Activated naive CD8-positive, alpha-beta T cell treated with anti-CD3 and anti-CD28 coated beads for 36 hours (primary cell): ENCODE results near the gene TRPC4AP. TPM values are rescaled to one million over a fixed set of nuclear protein-coding genes. Genes with fewer than 3 reads are reported as not detected.

Experiments
- DNase-seq: peaks from one replicate; pipeline ENCODE4 v3.0.0; 2021
- H3K27ac Mint-ChIP-seq: one replicate; pipeline ENCODE4 v1.8.0; 2022; ENCODE audit warnings: mild to moderate bottlenecking, moderate library complexity, mixed read lengths
- H3K27me3 Mint-ChIP-seq: one replicate; pipeline ENCODE4 v1.8.0; 2022; ENCODE audit warnings: mild to moderate bottlenecking, mixed read lengths
- H3K36me3 Mint-ChIP-seq: one replicate; pipeline ENCODE4 v1.8.0; 2021; ENCODE audit warnings: mild to moderate bottlenecking, mixed read lengths
- H3K4me1 Mint-ChIP-seq: one replicate; pipeline ENCODE4 v1.8.0; 2021; ENCODE audit warnings: mixed read lengths
- H3K4me3 Mint-ChIP-seq: one replicate; pipeline ENCODE4 v1.8.0; 2022; ENCODE audit warnings: mild to moderate bottlenecking, moderate library complexity, mixed read lengths
- H3K9me3 Mint-ChIP-seq: one replicate; pipeline ENCODE4 v1.8.0; 2022; ENCODE audit warnings: mixed read lengths
- total RNA-seq, 2 experiments: library from RNA; stranded (reverse); gene quantifications; one replicate each; pipeline ENCODE4 v1.2.3, GENCODE V29; 2021

Gene TRPC4AP
- total RNA-seq, 2 experiments from 2014 or later, result 39.6 to 43.1 TPM

- no peak for DNase-seq
- Mint-ChIP-seq H3K9me3 (no peaks in the 10 kb centered on the region), H3K27me3 (no peaks in the 10 kb centered on the region), H3K4me3 (no peak overlapping the region), H3K27ac (no peak overlapping the region), H3K4me1 (no peaks in the 10 kb centered on the region), H3K36me3 (no peaks in the 10 kb centered on the region)
These were observed 102.9 kb downstream of the TRPC4AP start for GRCh38 chr20:34989670-34990069.

GRCh38 chr20:34989118-34989517, 103.5 kb downstream of the TRPC4AP start:
- H3K9me3 Mint-ChIP-seq, result no peaks in the 10 kb centered on the region
- H3K27me3 Mint-ChIP-seq, result no peaks in the 10 kb centered on the region
- H3K27ac Mint-ChIP-seq, result no peak overlapping the region
- H3K36me3 Mint-ChIP-seq, result no peaks in the 10 kb centered on the region
- no peaks in the 10 kb centered on the region for H3K4me1 Mint-ChIP-seq
- no peak overlapping the region for H3K4me3 Mint-ChIP-seq
- DNase-seq, result no peak

GRCh38 chr20:34988191-34988540, 104.4 kb downstream of the TRPC4AP start:
- no peak overlapping the region for H3K27ac Mint-ChIP-seq
- no peak for DNase-seq
- H3K27me3 Mint-ChIP-seq, result peaks cover 2% of the 10 kb centered on the region
- no peak overlapping the region for H3K4me3 Mint-ChIP-seq
- no peaks in the 10 kb centered on the region for H3K9me3 Mint-ChIP-seq
- H3K4me1 Mint-ChIP-seq, result no peaks in the 10 kb centered on the region
- no peaks in the 10 kb centered on the region for H3K36me3 Mint-ChIP-seq

- no peak for DNase-seq
- Mint-ChIP-seq H3K36me3 (no peaks in the 10 kb centered on the region), H3K27me3 (peaks cover 3% of the 10 kb centered on the region), H3K4me1 (no peaks in the 10 kb centered on the region), H3K4me3 (no peak overlapping the region), H3K9me3 (no peaks in the 10 kb centered on the region), H3K27ac (no peak overlapping the region)
These were observed 105.1 kb downstream of the TRPC4AP start for GRCh38 chr20:34987288-34988190.

GRCh38 chr20:34986311-34987287, 106.0 kb downstream of the TRPC4AP start:
- no peaks in the 10 kb centered on the region for H3K9me3 Mint-ChIP-seq
- no peak overlapping the region for H3K4me3 Mint-ChIP-seq
- DNase-seq, result no peak
- H3K27ac Mint-ChIP-seq, result no peak overlapping the region
- no peaks in the 10 kb centered on the region for H3K4me1 Mint-ChIP-seq
- no peaks in the 10 kb centered on the region for H3K36me3 Mint-ChIP-seq
- H3K27me3 Mint-ChIP-seq, result peaks cover 7% of the 10 kb centered on the region

GRCh38 chr20:34985461-34986310, 106.9 kb downstream of the TRPC4AP start:
- no peaks in the 10 kb centered on the region for H3K36me3 Mint-ChIP-seq
- peaks cover 7% of the 10 kb centered on the region for H3K27me3 Mint-ChIP-seq
- no peak overlapping the region for H3K27ac Mint-ChIP-seq
- no peaks in the 10 kb centered on the region for H3K4me1 Mint-ChIP-seq
- H3K4me3 Mint-ChIP-seq, result no peak overlapping the region
- no peak for DNase-seq
- H3K9me3 Mint-ChIP-seq, result no peaks in the 10 kb centered on the region

- Mint-ChIP-seq H3K4me3 (no peak overlapping the region), H3K27me3 (peaks cover 10% of the 10 kb centered on the region), H3K36me3 (no peaks in the 10 kb centered on the region), H3K4me1 (no peaks in the 10 kb centered on the region), H3K9me3 (no peaks in the 10 kb centered on the region), H3K27ac (no peak overlapping the region)
- DNase-seq, result no peak
These were observed 107.8 kb downstream of the TRPC4AP start for GRCh38 chr20:34984756-34985261.

- DNase-seq, result no peak
- H3K4me3 Mint-ChIP-seq, result no peak overlapping the region
- H3K36me3 Mint-ChIP-seq, result no peaks in the 10 kb centered on the region
- H3K9me3 Mint-ChIP-seq, result no peaks in the 10 kb centered on the region
- no peak overlapping the region for H3K27ac Mint-ChIP-seq
- peaks cover 10% of the 10 kb centered on the region for H3K27me3 Mint-ChIP-seq
- H3K4me1 Mint-ChIP-seq, result no peaks in the 10 kb centered on the region
These were observed 108.4 kb downstream of the TRPC4AP start for GRCh38 chr20:34983995-34984735.

- DNase-seq, result no peak
- Mint-ChIP-seq H3K36me3 (no peaks in the 10 kb centered on the region), H3K27me3 (peaks cover 10% of the 10 kb centered on the region), H3K4me1 (no peaks in the 10 kb centered on the region), H3K9me3 (no peaks in the 10 kb centered on the region), H3K27ac (no peak overlapping the region), H3K4me3 (no peak overlapping the region)
These were observed 109.4 kb downstream of the TRPC4AP start for GRCh38 chr20:34983089-34983820.

GRCh38 chr20:34982270-34983088, 110.1 kb downstream of the TRPC4AP start:
- Mint-ChIP-seq H3K9me3 (no peaks in the 10 kb centered on the region), H3K4me3 (no peak overlapping the region), H3K27ac (no peak overlapping the region), H3K36me3 (no peaks in the 10 kb centered on the region), H3K27me3 (peaks cover 15% of the 10 kb centered on the region), H3K4me1 (no peaks in the 10 kb centered on the region)
- no peak for DNase-seq

GRCh38 chr20:34980543-34981233, 111.9 kb downstream of the TRPC4AP start:
- Mint-ChIP-seq H3K27ac (no peak overlapping the region), H3K9me3 (no peaks in the 10 kb centered on the region), H3K27me3 (peaks cover 22% of the 10 kb centered on the region), H3K36me3 (no peaks in the 10 kb centered on the region), H3K4me3 (no peak overlapping the region), H3K4me1 (no peaks in the 10 kb centered on the region)
- DNase-seq, result no peak

GRCh38 chr20:34979366-34980153, 113.0 kb downstream of the TRPC4AP start:
- H3K27ac Mint-ChIP-seq, result no peak overlapping the region
- DNase-seq, result peak; percentile 29
- H3K4me1 Mint-ChIP-seq, result no peaks in the 10 kb centered on the region

More at GRCh38 chr20:34979366-34980153, 113.0 kb downstream of the TRPC4AP start:
- Mint-ChIP-seq H3K4me3 (no peak overlapping the region), H3K36me3 (no peaks in the 10 kb centered on the region), H3K9me3 (no peaks in the 10 kb centered on the region), H3K27me3 (peaks cover 22% of the 10 kb centered on the region)
